Melanocyte of skin (primary cell): ENCODE measurements around the gene PCP4. TPM values are rescaled to one million over a fixed set of nuclear protein-coding genes. Genes with fewer than 3 reads are reported as not detected.

Experiments
- total RNA-seq, 2 donors: library from RNA; depleted of rRNA; stranded (reverse); fragments of >200 nt; gene quantifications; 2 replicates each; pipeline ENCODE4 v1.2.3, GENCODE V29; 2012

The PCP4 gene
- total RNA-seq: not detected

DNA sequence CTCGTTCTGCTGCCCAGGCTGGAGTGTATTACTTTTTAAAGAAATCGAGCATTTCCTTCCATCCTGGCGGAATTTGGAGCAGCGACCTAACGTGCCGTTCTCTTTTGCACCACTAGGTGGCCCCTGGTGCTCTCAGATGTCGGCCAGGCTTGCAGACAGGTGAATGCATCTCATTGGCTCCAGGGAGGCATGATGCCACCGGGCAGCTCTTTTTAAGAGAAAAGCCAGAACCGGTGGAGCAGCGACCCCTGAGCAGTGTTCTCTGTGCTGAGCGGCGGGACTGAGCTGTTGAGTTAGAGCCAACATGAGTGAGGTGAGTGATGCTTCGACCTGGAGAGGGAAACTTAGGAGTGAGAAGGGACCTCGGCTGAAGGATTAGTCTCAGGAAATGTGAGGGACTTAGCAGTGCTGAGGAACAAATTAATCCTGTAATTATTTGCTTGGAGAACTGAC lies at the start of gene PCP4:
Gene PCP4, plus strand, starts transcription at position 241 of the 453 bp plus-strand sequence. Its CDS starts 64 bp downstream, at position 305.

Other genes starting within 250 kb of the PCP4 start
- gene IGSF5, start 122.3 kb upstream of the PCP4 start, total RNA-seq: under 1 TPM in 1 of 2 donors, not detected in 1; under 0.01 TPM